Posterior vena cava (tissue), 2 donors: ENCODE measurements around the gene GRM1. TPM values are rescaled to one million over a fixed set of nuclear protein-coding genes. Genes with fewer than 3 reads are reported as not detected.

Source experiments
- DNase-seq: peaks from one replicate; pipeline ENCODE4 v3.0.0-alpha.2; 2020; ENCODE audit warnings: low spot score
- intact Hi-C, 2 donors: fragments of 100-400 bp; cut with DNase I; formaldehyde crosslinking; loops; one replicate each; pipeline versions ENCODE4 v1.14.1 to v1.14.2; 2022 to 2023
- total RNA-seq, 2 donors: library from RNA; stranded (reverse); fragmentation: NEBNext Ultra II Directional; extraction: Animal tissue kit (Norgen Biotek cat#: 25700); gene quantifications; one replicate each; pipeline ENCODE4 v1.2.1, GENCODE V29; 2021
- donor health status: DM: yes; HTN: yes; CAD: no.
- donor health status: DM: yes; HTN: yes; CAD: no.

The GRM1 gene
- total RNA-seq, 2 donors from 2014 or later, result 0.05 TPM; not detected in 1

DNA sequence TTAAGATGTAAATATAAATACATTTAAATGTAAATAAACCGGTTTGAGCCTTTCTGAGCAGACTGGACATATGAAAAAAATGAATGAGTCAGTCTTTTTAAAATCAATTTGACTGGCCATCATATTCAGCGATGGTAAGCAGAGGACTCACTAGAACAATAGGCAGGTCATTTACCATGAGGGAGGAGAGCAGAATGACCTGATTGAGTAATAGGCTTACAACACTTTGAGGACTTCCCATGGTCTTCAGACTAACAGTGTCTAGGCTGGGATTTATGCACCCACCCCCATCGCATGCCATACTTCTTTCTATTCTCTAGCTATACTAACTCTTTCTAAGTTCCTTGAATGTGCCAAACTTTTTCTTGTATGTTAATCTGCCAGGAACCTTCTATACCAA is 272.9 kb downstream of the GRM1 start:
- DNase-seq, result no peak
- intact Hi-C loops, result no loop called here

DNA sequence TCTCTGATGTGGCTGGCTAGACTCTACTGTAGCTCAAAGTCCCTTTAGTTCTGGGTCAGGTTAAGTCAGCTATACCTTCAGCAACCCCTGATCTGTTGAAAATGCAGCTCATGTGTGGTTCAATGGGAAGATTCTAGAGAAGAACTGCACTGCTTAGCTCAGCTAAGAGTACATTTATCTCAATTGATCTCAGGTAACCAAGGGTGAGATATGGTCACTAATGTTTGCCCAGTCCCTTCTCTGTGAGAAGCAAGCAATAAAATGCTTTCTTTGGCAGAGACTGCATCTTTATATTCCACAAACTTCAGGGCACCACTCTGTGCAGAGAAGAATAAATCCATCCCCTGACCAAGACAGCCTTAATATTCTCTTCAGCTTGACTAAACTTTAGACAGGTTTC is 274.1 kb downstream of the GRM1 start:
- DNase-seq, result no peak
- intact Hi-C loops, result no loop called here

DNA sequence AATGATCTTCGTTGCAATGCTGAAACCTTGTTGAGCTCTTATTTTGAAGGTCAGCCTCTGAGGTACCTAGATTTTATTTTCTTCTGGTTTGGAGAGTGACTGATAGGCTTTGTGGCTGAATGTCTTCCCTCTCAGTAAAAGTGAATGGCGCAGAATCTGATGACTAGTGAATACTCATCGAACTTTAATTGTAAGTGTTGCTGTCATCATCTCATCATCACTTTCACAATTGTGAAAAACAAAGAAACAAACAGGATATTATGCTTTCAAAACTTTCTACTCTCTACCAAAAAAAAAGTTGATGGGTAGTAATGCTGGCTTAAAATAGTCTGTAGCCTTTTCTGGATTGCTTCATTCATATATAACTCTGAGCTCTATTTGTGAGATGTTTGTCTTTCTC is 275.3 kb downstream of the GRM1 start:
- intact Hi-C loops, result no loop called here
- DNase-seq, result no peak

DNA sequence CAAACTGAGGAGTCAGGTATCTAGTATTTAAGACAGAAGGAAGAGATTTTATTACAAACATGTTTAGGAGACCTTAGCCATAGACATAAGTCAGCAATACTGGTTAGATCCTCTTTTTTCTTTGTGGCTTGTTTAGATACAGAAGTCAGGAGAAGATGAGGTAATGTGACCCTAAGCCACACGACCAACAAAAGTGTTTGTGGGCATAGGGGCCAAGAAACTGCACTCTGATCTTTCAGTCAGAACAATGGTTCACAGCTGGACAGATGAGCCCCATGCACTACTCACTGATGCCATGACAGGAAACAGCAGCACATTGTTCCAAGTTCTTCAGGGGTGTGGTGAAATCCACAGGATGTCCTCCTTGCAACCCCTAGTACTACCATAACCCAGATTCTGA is 276.2 kb downstream of the GRM1 start:
- intact Hi-C loops, result no loop called here
- no peak for DNase-seq

DNA sequence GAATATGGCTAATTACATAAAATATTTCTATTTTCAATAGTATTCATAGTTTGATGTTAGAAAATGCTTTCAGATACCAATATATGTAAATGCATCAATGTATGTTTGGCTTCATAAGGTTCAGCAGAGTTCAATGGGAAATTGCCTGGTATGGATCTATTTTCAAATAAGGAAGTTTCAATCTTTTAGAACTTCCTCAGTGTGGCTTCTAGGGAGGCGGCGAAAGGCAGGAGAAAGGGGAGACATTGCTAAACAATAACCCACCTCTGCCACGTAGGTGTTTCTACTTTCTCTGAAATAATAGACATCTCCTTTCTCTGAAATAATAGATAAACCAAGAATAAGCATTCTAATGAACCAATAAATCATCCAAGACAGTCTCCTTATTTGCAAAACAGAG is 277.1 kb downstream of the GRM1 start:
- intact Hi-C loops, result no loop called here
- DNase-seq, result no peak

DNA sequence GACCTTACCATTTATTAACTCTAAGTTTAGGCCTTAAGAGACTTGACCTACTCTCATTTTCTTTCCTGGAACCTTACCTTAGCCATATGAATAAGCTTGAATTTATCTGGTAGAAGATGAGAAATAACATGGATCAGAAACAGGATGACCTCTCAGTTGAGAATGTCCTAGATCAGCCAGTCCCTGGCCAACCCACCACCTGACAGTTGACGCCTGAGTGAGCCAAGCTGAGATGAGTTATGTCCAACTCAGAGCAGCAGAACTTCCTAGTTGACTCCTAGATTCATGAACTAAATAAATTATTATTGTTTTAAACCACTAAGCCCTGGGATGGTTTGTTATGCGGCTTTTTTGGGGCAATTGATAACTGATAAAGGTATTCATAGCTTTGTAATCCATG is 281.8 kb downstream of the GRM1 start:
- no peak for DNase-seq
- intact Hi-C loops, result no loop called here

DNA sequence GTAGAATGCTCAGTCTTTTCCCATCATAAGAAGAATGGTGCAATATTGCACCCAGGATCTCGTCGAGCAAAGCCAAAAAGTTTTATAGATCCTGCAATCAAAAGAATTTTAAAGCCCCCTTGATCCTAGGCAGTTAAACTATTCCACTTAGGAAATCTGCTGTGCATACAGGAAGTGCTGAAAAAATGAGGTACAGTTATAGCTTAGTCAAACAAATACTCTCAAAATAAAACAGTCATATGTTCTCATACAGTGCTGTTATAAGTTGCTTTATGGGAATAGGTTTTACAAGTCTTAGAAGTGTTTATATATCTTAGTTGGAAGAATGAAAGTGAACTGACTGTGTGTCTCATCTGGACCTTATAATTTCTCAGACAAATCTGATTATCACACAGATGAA is 282.2 kb downstream of the GRM1 start:
- no peak for DNase-seq
- intact Hi-C loops, result no loop called here

DNA sequence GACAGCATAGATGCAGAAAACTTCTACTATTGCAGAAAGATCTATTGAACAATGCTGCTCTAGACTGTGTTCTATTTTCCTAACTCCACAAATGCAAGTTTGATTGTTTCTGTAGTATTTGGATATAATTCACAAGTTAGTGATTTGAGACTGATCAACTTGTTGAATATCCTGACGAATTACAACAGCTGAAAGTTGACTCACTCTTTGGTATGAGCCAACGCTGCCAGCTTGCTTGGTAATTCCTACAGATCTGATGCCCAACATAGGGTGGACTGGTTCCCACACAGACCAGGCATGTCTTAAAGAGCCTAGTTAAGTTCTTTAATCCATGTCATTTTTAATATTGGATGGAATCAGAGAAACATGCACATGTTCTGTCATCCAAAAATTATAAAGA is 283.7 kb downstream of the GRM1 start:
- intact Hi-C loops, result no loop called here
- no peak for DNase-seq

DNA sequence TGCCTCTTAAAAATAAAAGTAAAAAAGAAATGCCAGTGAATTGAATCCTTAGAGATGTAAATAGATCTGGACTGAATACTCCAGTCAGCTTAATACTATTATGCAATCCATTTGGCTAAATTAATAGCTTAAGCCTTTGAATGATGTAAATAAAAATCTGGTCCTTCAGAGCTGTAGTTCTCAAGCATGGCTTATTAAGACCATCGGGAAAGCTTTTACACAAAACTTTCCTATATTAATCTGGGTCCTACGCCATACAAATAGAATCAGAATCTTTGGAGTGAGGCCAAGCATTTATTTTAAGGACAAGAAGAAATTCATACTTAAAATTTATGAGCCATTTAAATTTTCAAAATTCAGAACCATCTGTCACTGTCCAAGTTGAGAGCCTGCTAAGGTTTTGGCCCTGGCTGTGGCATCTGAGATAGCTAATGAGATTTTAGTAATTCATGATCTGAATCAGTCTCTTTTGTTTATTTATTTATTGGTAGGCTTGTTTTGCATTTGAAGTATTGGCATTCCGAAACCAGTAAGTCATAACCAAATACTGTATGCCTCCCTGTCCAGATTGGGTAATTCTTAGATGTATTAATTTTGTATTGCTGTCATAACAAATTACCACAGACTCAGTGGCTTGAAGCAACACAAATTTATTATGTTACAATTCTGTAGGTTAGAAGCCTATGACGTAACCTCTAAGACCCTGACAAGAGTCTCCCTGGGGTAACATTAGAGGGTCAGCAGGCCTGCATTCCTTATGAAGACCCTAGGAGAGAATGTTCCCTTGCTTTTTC is 286.7 kb downstream of the GRM1 start:
- no peak for DNase-seq
- intact Hi-C loops, result no loop called here

DNA sequence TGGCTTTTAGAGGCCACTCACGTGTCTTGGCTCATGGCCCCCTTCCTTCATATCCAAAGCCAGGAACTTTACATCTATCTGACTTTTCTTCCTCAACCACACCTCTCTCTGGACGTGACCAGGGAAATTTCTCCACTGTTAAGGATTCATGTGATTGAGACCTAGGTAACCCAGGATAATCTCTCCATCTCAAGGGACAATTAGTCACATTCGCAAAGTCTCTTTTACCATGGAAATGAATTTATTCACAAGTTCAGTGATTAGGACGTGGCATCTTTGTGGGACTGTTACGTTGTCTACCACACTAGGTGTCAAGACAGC is 287.3 kb downstream of the GRM1 start:
- no peak for DNase-seq
- intact Hi-C loops, result no loop called here

DNA sequence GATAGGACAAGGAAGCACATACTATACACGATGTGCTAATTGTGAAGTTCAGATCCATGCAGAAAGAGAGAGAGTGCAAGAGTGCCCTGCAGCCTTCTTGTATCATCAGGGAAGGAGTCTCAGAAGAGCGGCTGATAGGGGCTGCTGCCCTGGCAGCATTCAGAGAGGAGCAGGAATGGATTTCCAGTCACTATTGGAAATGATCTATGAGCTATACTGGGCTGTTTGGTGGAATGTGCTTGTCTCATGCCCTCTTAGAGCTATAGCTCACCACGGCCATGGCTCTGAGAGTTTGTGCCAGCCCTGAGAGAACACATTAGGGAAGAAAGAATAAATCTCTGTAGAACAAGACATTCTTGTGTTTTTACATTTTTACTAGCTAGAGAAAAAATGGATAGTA is 302.2 kb downstream of the GRM1 start:
- intact Hi-C loops, result no loop called here

DNA sequence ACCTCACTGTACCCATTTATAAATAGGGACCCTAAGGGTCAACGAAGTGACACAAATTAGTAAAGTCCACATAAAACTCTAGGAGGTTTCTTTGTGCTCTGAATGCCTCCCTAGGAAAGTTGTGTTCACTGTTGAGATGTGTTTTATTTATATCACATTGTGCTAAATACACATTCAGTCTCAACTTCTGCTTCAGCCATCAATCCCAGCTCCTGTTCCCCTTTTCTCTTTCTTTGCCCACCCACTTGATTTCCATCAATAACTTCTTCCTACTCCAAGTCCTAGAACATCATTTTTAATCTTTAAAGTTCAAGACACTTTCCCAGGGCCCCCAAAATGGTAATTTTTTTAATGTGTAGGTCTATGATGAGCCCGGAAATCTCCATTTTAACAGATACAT is 306.5 kb downstream of the GRM1 start:
- intact Hi-C loops, result no loop called here
- no peak for DNase-seq

More for the DNA sequence above, 302.2 kb downstream of the GRM1 start:
- DNase-seq, result no peak

DNA sequence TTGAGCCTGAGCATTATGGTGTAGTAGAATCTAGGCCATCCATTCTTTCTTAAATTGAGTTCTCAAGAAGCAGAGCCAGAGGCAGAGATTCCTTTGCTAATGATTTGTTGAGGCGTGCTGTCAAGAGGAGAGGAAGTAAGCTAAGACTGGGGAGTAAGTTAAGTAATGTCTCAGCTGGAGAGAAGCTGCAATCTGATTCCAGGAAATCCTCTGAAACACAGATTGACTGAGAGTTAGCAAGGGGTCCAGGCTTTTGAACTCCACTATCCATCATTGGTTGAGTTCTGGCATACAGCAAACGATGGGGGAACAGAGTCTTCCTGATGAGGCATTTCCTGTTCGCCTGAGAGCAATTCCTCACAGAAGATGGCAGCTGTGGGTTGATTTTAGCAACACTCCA is 307.3 kb downstream of the GRM1 start:
- DNase-seq, result no peak
- intact Hi-C loops, result no loop called here

DNA sequence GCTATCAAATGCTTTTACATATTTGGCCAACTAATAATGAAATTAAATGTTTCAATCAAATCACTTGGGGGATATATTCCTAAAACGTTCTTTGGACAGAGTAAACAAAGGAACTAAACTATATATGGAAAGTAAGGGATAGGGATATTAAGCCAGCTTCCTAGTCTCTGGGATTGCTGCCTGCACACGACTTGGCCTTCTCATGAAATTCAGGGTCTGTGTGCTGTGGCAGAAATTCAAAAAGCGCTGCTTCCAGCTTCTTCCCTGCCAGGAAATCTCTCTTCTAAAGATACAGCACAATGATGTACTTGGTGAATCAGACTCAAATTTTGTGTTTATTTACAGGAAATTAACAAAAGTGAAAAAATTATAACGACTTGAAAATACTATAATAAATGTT is 308.5 kb downstream of the GRM1 start:
- intact Hi-C loops, result no loop called here
- no peak for DNase-seq

DNA sequence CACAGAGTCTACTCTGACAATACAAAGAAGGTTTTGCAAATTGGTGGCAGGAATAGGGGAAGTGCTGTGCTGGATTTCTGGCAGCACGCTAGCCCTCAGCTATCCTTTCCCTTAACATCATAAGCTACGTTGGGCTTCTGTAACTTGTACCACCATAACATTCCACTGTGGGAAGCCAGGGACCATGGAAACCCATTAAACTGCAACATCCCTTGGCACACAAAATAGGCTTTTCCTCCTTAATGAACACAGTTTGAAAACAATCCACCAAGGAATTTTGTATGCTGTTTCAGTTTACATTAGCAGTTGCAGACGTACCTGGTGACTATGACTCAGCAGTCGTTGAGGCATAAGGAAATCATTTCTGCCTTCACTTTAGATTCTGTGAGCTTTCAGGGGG is 310.9 kb downstream of the GRM1 start:
- intact Hi-C loops, result no loop called here
- DNase-seq, result no peak

DNA sequence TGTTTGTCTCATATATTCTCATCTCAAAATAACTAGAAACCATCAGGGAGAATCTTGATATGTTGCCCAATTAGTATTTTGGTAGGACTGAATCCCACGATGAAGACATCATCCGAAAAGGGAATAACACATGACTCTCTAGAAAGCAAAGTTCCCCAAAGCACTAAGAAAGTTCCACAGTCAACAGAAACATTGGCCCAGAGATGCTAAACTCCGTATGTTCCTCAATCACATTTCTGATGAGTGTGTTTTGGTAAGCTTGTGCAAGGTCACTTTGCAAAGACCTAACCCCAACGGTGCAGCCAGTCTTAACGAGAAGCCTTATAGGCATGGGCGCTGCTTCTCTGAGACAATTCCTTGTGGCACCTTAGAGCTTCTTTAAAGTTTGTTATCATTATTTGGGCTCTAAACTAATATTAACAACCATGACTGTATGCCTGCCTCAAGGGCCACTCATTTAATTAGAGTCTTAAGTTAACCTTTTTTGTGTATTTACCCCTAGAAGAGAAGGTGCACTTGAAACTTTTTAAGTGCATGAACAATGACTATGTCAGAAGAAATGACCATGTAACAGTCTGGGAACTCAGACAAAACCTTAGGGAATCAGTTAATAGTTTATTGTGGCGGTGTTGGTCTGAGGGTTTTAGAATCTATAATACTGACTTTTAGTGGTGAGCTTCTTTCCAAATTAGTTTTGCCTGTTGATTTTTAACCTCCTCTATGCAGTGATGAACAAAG is 312.8 kb downstream of the GRM1 start:
- no peak for DNase-seq

DNA sequence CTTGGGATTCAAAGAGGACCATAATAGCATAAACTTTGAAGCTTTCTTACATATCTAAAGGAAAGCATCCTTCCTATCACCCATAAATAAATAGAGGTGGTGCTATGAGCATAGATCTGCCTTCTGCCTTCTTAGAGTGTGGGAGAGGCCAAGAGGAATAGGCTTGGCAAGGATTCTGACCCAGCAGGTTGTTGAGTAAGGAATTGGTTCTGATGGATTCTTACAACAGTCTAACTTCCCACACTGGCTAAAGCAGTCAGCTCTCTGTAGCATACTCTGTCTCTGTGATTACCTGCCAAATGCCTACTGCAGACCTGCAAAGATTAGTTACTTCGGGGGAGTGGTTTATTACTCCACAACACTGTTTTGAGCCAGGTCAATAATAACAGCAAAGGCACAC is 316.7 kb downstream of the GRM1 start:
- no peak for DNase-seq
- intact Hi-C loops, result loop anchor here in 1 of 2 donors (5.0 kb wide), 1 partner anchor 577 kb away; no protein-coding TSS in a partner anchor

More for the DNA sequence above, 312.8 kb downstream of the GRM1 start:
- intact Hi-C loops, result no loop called here

DNA sequence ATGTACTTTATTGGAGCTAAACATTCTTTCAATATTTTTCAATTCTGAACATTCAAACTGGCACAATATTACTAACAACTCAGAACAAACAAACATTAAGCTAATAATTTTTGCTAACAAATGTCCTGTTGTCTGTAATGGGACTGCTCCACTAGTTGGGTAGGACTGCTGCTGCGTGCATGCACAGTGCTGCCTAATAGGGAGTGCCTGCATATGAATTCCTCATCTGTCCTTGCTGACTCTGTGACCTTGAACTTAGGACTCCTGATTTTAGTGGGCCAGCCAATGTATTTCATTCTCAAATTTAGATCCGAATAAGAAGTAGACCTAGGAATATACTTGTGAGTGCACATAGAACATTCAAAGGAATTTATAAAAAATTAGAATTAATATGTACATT is 318.2 kb downstream of the GRM1 start:
- no peak for DNase-seq
- intact Hi-C loops, result loop anchor here in 1 of 2 donors (5.0 kb wide), 1 partner anchor 575 kb away; no protein-coding TSS in a partner anchor

DNA sequence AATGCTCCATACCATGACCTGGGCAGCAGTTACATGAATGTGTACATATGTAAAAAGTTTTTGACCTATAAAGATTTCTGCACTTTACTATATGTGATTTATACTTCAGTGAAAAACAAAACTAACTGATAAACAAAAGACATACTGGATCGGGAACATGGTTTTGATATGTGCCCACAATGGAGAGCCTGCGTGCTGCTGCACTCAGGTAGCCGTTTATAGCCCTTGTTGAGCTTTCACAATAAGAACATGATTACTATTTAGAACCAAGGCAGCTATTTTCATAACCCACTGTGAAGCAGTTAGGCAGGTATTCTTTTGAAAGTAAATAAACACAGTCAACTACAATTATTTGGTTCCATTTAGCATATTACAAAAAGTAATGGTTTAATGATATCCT is 318.8 kb downstream of the GRM1 start:
- intact Hi-C loops, result loop anchor here in 1 of 2 donors (5.0 kb wide), 1 partner anchor 575 kb away; no protein-coding TSS in a partner anchor

DNA sequence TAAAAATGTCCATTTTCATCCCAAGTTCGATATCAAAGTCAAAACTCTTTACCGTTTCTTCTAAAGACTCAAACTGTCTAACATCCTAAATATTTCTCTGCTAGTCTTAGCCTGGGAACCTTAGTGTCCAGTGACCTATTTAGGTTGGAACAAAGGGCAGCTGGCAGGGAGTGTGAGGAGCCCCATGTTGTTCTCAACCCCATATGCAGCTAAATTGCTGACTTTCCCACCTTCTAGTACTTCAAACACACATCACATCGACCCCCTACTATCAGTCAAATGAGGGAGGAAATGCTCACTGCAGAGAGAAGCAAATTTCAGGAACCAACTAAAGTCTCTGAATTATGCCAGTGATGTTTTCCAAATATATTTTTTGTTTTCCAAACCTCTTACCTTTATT is 322.2 kb downstream of the GRM1 start:
- intact Hi-C loops, result no loop called here
- no peak for DNase-seq

More for the DNA sequence above, 318.8 kb downstream of the GRM1 start:
- DNase-seq, result no peak

DNA sequence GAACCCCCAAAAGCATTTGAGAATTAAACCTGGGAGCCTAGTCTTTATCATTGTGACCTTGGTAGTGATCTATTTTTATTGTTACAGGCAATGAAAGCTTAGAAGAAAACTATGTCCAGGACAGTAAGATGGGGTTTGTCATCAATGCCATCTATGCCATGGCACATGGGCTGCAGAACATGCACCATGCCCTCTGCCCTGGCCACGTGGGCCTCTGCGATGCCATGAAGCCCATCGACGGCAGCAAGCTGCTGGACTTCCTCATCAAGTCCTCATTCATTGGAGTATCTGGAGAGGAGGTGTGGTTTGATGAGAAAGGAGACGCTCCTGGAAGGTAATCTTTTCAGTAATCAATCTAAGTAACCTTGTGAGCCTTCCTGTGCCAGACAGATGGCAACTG is 323.3 kb downstream of the GRM1 start:
- no peak for DNase-seq
- intact Hi-C loops, result no loop called here
